Hepatocyte (in vitro differentiated cells): ENCODE measurements around the gene CDC45.

ENCODE experiments used
- CTCF ChIP-seq: fragments of 200-600 bp; sonication (generic); IDR thresholded peaks from 2 replicates; pipeline ENCODE4 v1.5.1; 2016; ENCODE audit warnings: antibody characterized with exemption, mild to moderate bottlenecking; ENCODE audit not compliant: poor library complexity
- EZH2 ChIP-seq: fragments of 200-600 bp; sonication (generic); IDR thresholded peaks from 2 replicates; pipeline ENCODE4 v1.6.1; 2016; ENCODE audit warnings: antibody characterized with exemption, mild to moderate bottlenecking, borderline replicate concordance

- TF ChIP-seq EZH2, result no peak
- no peak for TF ChIP-seq CTCF
Observed at GRCh38 chr22:19440411-19441195, 39.1 kb upstream of the CDC45 start.
